ENCODE data around the gene PWWP2B.

PWWP2B gene

DNA sequence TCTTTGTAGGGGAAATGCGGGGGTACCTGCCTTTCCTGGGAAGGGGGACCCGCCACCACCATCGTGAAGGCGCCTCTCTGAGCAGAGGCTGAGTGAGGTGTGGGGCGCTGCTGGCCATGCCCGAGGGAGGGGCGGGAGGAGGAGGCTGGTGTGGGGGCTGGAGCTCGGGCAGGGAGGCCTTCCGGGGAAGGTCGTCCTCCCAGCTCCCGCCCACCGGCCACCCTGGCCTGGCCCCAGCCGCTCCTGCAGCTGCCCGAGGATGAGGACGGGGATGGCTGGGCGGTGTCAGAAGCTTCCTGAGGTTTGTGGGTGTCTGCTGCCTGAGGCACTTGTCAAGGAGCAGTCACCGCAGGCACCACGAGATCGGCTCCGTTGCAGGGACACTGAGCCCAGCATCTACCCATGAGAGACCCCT, 11.4 kb downstream of the PWWP2B start:
- Histone ChIP-seq H3F3A (ENCODE audit: low read depth) (no peaks in the 10 kb centered on the region), H3K79me2 (ENCODE audit: insufficient read depth, low read length) (peaks cover 74% of the 10 kb centered on the region; the same call in 1 of the 2 replicates), H3K9ac (ENCODE audit: low read depth, low read length, poor library complexity, severe bottlenecking) (no peak overlapping the region), H3K4me2 (ENCODE audit: low read depth, low read length, poor library complexity, severe bottlenecking) (no peak overlapping the region), H4K20me1 (ENCODE audit: insufficient read depth, low read length, poor library complexity, severe bottlenecking) (peaks cover 35% of the 10 kb centered on the region), H3K9me3 (ENCODE audit: insufficient read depth, low read depth, low read length) (no peaks in the 10 kb centered on the region), H3K4me3 (ENCODE audit: low read length, poor library complexity, severe bottlenecking) (no peak overlapping the region), H3K27me3 (ENCODE audit: insufficient read depth, low read length, poor library complexity, severe bottlenecking) (no peaks in the 10 kb centered on the region), H3K4me1 (ENCODE audit: insufficient read depth, low read length, poor library complexity, severe bottlenecking) (peaks cover 14% of the 10 kb centered on the region), H3K36me3 (ENCODE audit: insufficient read depth, low read length) (peaks cover 25% of the 10 kb centered on the region; the same call in 1 of the 2 replicates), H2AFZ (ENCODE audit: low read length) (no peak overlapping the region), H3K9me2 (replicated peaks; ENCODE audit: low read depth, low read length) (no peaks in the 10 kb centered on the region)
- no peak for TF ChIP-seq EZH2phosphoT487 (IDR thresholded peaks at IDR 0.05; ENCODE audit: borderline replicate concordance)
- TF ChIP-seq CTCF (conservative IDR thresholded peaks at IDR 0.05; ENCODE audit: low read length), result no peak

- H3K4me2 ChIP-seq (ENCODE audit: low read depth, low read length, poor library complexity, severe bottlenecking), result no peak overlapping the region
- no peaks in the 10 kb centered on the region for H3K27me3 ChIP-seq (ENCODE audit: insufficient read depth, low read length, poor library complexity, severe bottlenecking)
- no peak overlapping the region for H3K4me3 ChIP-seq (ENCODE audit: low read length, poor library complexity, severe bottlenecking)
- no peak overlapping the region for H2AFZ ChIP-seq (ENCODE audit: low read length)
- H3K9me3 ChIP-seq (ENCODE audit: insufficient read depth, low read depth, low read length), result no peaks in the 10 kb centered on the region
- H3K9me2 ChIP-seq (replicated peaks; ENCODE audit: low read depth, low read length), result no peaks in the 10 kb centered on the region
- H3K4me1 ChIP-seq (ENCODE audit: insufficient read depth, low read length, poor library complexity, severe bottlenecking), result peaks cover 14% of the 10 kb centered on the region
- peaks cover 26% of the 10 kb centered on the region; the same call in 1 of the 2 replicates for H3K36me3 ChIP-seq (ENCODE audit: insufficient read depth, low read length)
- TF ChIP-seq EZH2phosphoT487 (IDR thresholded peaks at IDR 0.05; ENCODE audit: borderline replicate concordance) (no peak), CTCF (conservative IDR thresholded peaks at IDR 0.05; ENCODE audit: low read length) (no peak)
- H3K9ac ChIP-seq (ENCODE audit: low read depth, low read length, poor library complexity, severe bottlenecking), result no peak overlapping the region
- H4K20me1 ChIP-seq (ENCODE audit: insufficient read depth, low read length, poor library complexity, severe bottlenecking), result peaks cover 35% of the 10 kb centered on the region
- no peaks in the 10 kb centered on the region for H3F3A ChIP-seq (ENCODE audit: low read depth)
- peaks cover 72% of the 10 kb centered on the region; the same call in 1 of the 2 replicates for H3K79me2 ChIP-seq (ENCODE audit: insufficient read depth, low read length)
Observed at GRCh38 chr10:132408823-132409666, 12.0 kb downstream of the PWWP2B start.

DNA sequence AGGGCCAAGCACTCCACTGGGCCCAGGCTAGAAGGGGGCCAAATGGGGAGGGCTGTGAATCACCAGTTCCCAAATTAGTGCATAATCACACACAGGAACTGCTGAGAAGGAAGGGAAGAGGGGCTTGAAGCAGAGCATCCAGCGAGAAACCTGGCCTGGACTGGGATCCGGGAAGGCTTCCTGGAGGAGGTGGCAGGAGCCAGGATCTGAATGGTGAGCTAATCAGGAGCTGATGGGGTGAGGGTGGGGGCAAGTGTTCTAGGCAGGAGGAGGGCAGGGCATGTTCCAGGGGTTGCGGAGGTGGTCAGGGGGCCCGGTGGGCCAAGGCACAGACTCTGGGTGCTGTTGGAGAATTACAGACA, 12.6 kb downstream of the PWWP2B start:
- H3K36me3 ChIP-seq (ENCODE audit: insufficient read depth, low read length), result peaks cover 32% of the 10 kb centered on the region; the same call in 1 of the 2 replicates
- H3K79me2 ChIP-seq (ENCODE audit: insufficient read depth, low read length), result peaks cover 69% of the 10 kb centered on the region; the same call in 1 of the 2 replicates
- no peaks in the 10 kb centered on the region for H3K9me2 ChIP-seq (replicated peaks; ENCODE audit: low read depth, low read length)
- H3K4me1 ChIP-seq (ENCODE audit: insufficient read depth, low read length, poor library complexity, severe bottlenecking), result peaks cover 14% of the 10 kb centered on the region
- TF ChIP-seq EZH2phosphoT487 (IDR thresholded peaks at IDR 0.05; ENCODE audit: borderline replicate concordance) (no peak), CTCF (conservative IDR thresholded peaks at IDR 0.05; ENCODE audit: low read length) (no peak)
- peaks cover 35% of the 10 kb centered on the region for H4K20me1 ChIP-seq (ENCODE audit: insufficient read depth, low read length, poor library complexity, severe bottlenecking)
- no peaks in the 10 kb centered on the region for H3K9me3 ChIP-seq (ENCODE audit: insufficient read depth, low read depth, low read length)
- no peak overlapping the region for H3K9ac ChIP-seq (ENCODE audit: low read depth, low read length, poor library complexity, severe bottlenecking)
- no peaks in the 10 kb centered on the region for H3F3A ChIP-seq (ENCODE audit: low read depth)
- no peaks in the 10 kb centered on the region for H3K27me3 ChIP-seq (ENCODE audit: insufficient read depth, low read length, poor library complexity, severe bottlenecking)
- H3K4me3 ChIP-seq (ENCODE audit: low read length, poor library complexity, severe bottlenecking), result no peak overlapping the region
- H3K4me2 ChIP-seq (ENCODE audit: low read depth, low read length, poor library complexity, severe bottlenecking), result no peak overlapping the region
- H2AFZ ChIP-seq (ENCODE audit: low read length), result no peak overlapping the region

All from Loucy (cell line).